A673 (cell line): Measurements from ENCODE around the gene NUDCD3.

Experiments used
- EZH2 ChIP-seq: fragments of 200-600 bp; sonication (generic); IDR thresholded peaks from 2 replicates; pipeline ENCODE4 v1.6.1; 2017; ENCODE audit warnings: borderline replicate concordance, low read depth, mild to moderate bottlenecking, mixed read lengths, antibody characterized with exemption, low read length; ENCODE audit not compliant: poor library complexity, severe bottlenecking
- TF ChIP-seq, protein P1 (sequence below): fragments of 300-800, 200-600 bp; sonication (generic); conservative IDR thresholded peaks from 2 replicates; pipeline ENCODE4 v1.5.1; 2017; ENCODE audit warnings: low read depth, mild to moderate bottlenecking, antibody characterized with exemption, low read length, moderate library complexity, mixed read lengths

DNA sequence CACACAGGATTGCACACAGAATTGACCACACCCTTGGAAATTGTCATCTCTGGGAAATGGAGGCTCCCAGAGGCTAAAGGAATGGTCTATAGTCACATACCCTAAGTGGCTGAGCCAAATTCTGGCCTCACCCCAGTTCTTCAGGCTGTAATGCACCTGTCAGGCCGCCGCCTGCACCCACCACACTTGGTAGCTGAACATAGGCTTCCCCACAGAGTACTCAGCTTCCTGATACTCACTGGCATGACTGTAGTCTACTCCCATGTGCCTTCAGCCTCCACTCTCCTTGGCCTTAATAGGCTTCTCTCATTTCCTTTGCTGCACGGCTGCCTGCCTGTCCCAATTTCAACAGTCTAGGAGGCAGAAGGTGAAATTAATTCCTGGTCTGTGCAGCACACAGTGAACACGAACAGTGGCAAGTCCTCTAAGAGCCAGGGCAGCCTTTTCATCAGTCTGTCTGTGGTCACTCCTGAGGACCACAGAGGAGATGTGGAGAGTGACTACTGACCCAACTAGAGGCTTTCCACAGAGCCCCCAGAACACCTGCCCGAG is 42.5 kb downstream of the NUDCD3 start:
- TF ChIP-seq, protein P1, sequence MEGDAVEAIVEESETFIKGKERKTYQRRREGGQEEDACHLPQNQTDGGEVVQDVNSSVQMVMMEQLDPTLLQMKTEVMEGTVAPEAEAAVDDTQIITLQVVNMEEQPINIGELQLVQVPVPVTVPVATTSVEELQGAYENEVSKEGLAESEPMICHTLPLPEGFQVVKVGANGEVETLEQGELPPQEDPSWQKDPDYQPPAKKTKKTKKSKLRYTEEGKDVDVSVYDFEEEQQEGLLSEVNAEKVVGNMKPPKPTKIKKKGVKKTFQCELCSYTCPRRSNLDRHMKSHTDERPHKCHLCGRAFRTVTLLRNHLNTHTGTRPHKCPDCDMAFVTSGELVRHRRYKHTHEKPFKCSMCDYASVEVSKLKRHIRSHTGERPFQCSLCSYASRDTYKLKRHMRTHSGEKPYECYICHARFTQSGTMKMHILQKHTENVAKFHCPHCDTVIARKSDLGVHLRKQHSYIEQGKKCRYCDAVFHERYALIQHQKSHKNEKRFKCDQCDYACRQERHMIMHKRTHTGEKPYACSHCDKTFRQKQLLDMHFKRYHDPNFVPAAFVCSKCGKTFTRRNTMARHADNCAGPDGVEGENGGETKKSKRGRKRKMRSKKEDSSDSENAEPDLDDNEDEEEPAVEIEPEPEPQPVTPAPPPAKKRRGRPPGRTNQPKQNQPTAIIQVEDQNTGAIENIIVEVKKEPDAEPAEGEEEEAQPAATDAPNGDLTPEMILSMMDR = no peak
- no peak for TF ChIP-seq EZH2
